H1 (cell line): Measurements from ENCODE around the gene ESYT2. TPM values are rescaled to one million over a fixed set of nuclear protein-coding genes. Genes with fewer than 3 reads are reported as not detected.

Experiments
- CTCF ChIA-PET: fragments of 300-600 bp; sonication (Branson Sonifier 250); formaldehyde crosslinking; loops from one replicate; lab custom pipeline; 2021; ENCODE audit not compliant: partially characterized antibody; lab: Charles Lee
- POLR2A ChIA-PET: fragments of 300-600 bp; sonication (Branson Sonifier 250); formaldehyde crosslinking; loops from one replicate; lab custom pipeline; 2021; ENCODE audit warnings: inconsistent platforms; ENCODE audit not compliant: partially characterized antibody; lab: Charles Lee
- DNase-seq, 2 experiments: peaks; one replicate each; pipeline versions ENCODE4 v3.0.0 to v3.0.0-alpha.2; 2010 to 2022; ENCODE audit warnings: low spot score in 2 of 2, low read depth in 1 of 2, mixed read lengths in 1 of 2
- FAIRE-seq: peaks from 2 replicates; lab custom pipeline; 2011; peaks lifted over from hg19 to GRCh38; lab: Jason Lieb, UNC
- H2AFZ ChIP-seq: 2 replicates; pipeline ENCODE4 v1.8.1; 2012; ENCODE audit warnings: low read length, inconsistent platforms
- H2AK5ac ChIP-seq: 2 replicates; pipeline ENCODE4 v1.6.1; 2013; ENCODE audit warnings: low read depth, low read length
- H2BK120ac ChIP-seq: replicated peaks from 2 replicates; pipeline ENCODE3; 2013; ENCODE audit warnings: low read depth, low read length, inconsistent platforms
- H2BK12ac ChIP-seq: 2 replicates; pipeline ENCODE4 v1.6.1; 2013; ENCODE audit warnings: low read depth, low read length
- H2BK15ac ChIP-seq: 2 replicates; pipeline ENCODE4 v1.6.1; 2013; ENCODE audit warnings: low read length
- H2BK20ac ChIP-seq: 2 replicates; pipeline ENCODE4 v1.6.1; 2013; ENCODE audit warnings: low read length
- H2BK5ac ChIP-seq: 2 replicates; pipeline ENCODE4 v1.6.1; 2013; ENCODE audit warnings: low read depth, low read length
- H3K14ac ChIP-seq: 2 replicates; pipeline ENCODE4 v1.6.1; 2013; ENCODE audit warnings: inconsistent platforms; ENCODE audit not compliant: insufficient read length
- H3K18ac ChIP-seq: 2 replicates; pipeline ENCODE4 v1.6.1; 2013; ENCODE audit warnings: low read length; ENCODE audit errors: extremely low read depth
- H3K23ac ChIP-seq: 2 replicates; pipeline ENCODE4 v1.6.1; 2013; ENCODE audit warnings: inconsistent platforms; ENCODE audit not compliant: insufficient read length
- H3K23me2 ChIP-seq: 2 replicates; pipeline ENCODE4 v1.6.1; 2013; ENCODE audit warnings: low read depth, low read length
- H3K27ac ChIP-seq: 2 replicates; pipeline ENCODE4 v1.6.1; 2011; ENCODE audit warnings: low read depth, low read length, inconsistent platforms
- H3K27me3 ChIP-seq, 4 experiments: replicated peaks in 1 of 4; 1 replicate in 1 of 4; 2 replicates in 3 of 4; pipeline versions ENCODE4 v1.6.1 to v1.8.1; 2011 to 2013; ENCODE audit warnings: low read length in 3 of 4, mild to moderate bottlenecking in 3 of 4, inconsistent platforms in 2 of 4, mixed read lengths in 2 of 4, moderate library complexity in 1 of 4; ENCODE audit not compliant: control insufficient read depth in 3 of 4, insufficient read depth in 3 of 4; ENCODE audit errors: extremely low read depth in 1 of 4
- H3K36me3 ChIP-seq, 4 experiments: 2 replicates each; pipeline versions ENCODE4 v1.6.1 to v1.8.1; 2011 to 2013; ENCODE audit warnings: mild to moderate bottlenecking in 4 of 4, low read length in 3 of 4, moderate library complexity in 2 of 4, control low read depth in 1 of 4, inconsistent platforms in 1 of 4; ENCODE audit not compliant: insufficient read depth in 4 of 4, control insufficient read depth in 2 of 4
- H3K4ac ChIP-seq: replicated peaks from 2 replicates; pipeline ENCODE3; 2013; ENCODE audit warnings: low read length, low read depth, mixed read lengths, inconsistent platforms; ENCODE audit not compliant: insufficient read length
- H3K4me1 ChIP-seq, 4 experiments: replicated peaks in 1 of 4; 1 replicate in 1 of 4; 2 replicates in 3 of 4; pipeline versions ENCODE4 v1.6.1 to v1.8.1; 2011 to 2013; ENCODE audit warnings: low read length in 3 of 4, inconsistent platforms in 2 of 4, mixed read lengths in 1 of 4; ENCODE audit not compliant: insufficient read depth in 4 of 4, control insufficient read depth in 3 of 4
- H3K4me2 ChIP-seq, 2 experiments: 2 replicates each; pipeline versions ENCODE4 v1.6.1 to v1.8.1; 2011 to 2013; ENCODE audit warnings: low read depth in 2 of 2, low read length in 2 of 2, control low read depth in 1 of 2, inconsistent platforms in 1 of 2, mild to moderate bottlenecking in 1 of 2; ENCODE audit not compliant: insufficient read depth in 1 of 2
- H3K4me3 ChIP-seq, 4 experiments: fragments of 200-600, 300-600 bp in 1 of 4; sonication (generic), shearing (Covaris generic), sonication (Bioruptor Twin) in 1 of 4; 2 replicates each; pipeline versions ENCODE4 v1.5.1 to v1.8.1; 2011 to 2016; ENCODE audit warnings: low read length in 4 of 4, low read depth in 3 of 4, control low read depth in 2 of 4, inconsistent platforms in 2 of 4, mild to moderate bottlenecking in 2 of 4, mixed read lengths in 1 of 4, moderate library complexity in 1 of 4; ENCODE audit not compliant: insufficient read depth in 2 of 4; ENCODE audit errors: extremely low read depth in 1 of 4
- H3K56ac ChIP-seq: replicated peaks from 2 replicates; pipeline ENCODE3; 2013; ENCODE audit warnings: low read depth, mild to moderate bottlenecking, mixed read lengths, low read length, inconsistent platforms; ENCODE audit not compliant: insufficient read length
- H3K79me1 ChIP-seq: 2 replicates; pipeline ENCODE4 v1.6.1; 2013; ENCODE audit warnings: low read depth, low read length, control low read depth
- H3K79me2 ChIP-seq, 2 experiments: 2 replicates each; pipeline versions ENCODE4 v1.6.1 to v1.8.1; 2012 to 2013; ENCODE audit warnings: low read length in 2 of 2, mild to moderate bottlenecking in 2 of 2, inconsistent platforms in 1 of 2; ENCODE audit not compliant: insufficient read depth in 2 of 2, control insufficient read depth in 1 of 2
- H3K9ac ChIP-seq, 4 experiments: replicated peaks in 1 of 4; 1 replicate in 1 of 4; 2 replicates in 3 of 4; pipeline versions ENCODE4 v1.6.1 to v1.8.1; 2011 to 2013; ENCODE audit warnings: low read depth in 3 of 4, low read length in 3 of 4, control low read depth in 2 of 4, mild to moderate bottlenecking in 2 of 4, moderate library complexity in 2 of 4, inconsistent platforms in 1 of 4; ENCODE audit errors: extremely low read depth in 1 of 4
- H3K9me3 ChIP-seq, 2 experiments: 2 replicates each; pipeline versions ENCODE4 v1.6.1 to v1.8.1; 2012 to 2013; ENCODE audit warnings: mild to moderate bottlenecking in 2 of 2, moderate library complexity in 2 of 2, control low read depth in 1 of 2, inconsistent platforms in 1 of 2, low read depth in 1 of 2, low read length in 1 of 2, mixed read lengths in 1 of 2; ENCODE audit not compliant: insufficient read depth in 2 of 2
- H4K20me1 ChIP-seq, 2 experiments: replicated peaks in 1 of 2; 2 replicates each; pipeline versions ENCODE3 to v1.8.1; 2011 to 2013; ENCODE audit warnings: inconsistent platforms in 2 of 2, low read length in 2 of 2, mild to moderate bottlenecking in 1 of 2; ENCODE audit not compliant: insufficient read depth in 2 of 2, control insufficient read depth in 1 of 2
- H4K5ac ChIP-seq: 2 replicates; pipeline ENCODE4 v1.6.1; 2013; ENCODE audit warnings: low read length, low read depth, mixed read lengths, inconsistent platforms; ENCODE audit not compliant: insufficient read length
- H4K8ac ChIP-seq: 2 replicates; pipeline ENCODE4 v1.8.0; 2013; ENCODE audit warnings: mild to moderate bottlenecking, moderate library complexity, low read length, inconsistent platforms; ENCODE audit not compliant: insufficient read depth; ENCODE audit errors: extremely low read depth
- H4K91ac ChIP-seq: replicated peaks from 2 replicates; pipeline ENCODE3; 2013; ENCODE audit warnings: low read length, mixed read lengths, inconsistent platforms; ENCODE audit not compliant: insufficient read length
- ASH2L ChIP-seq: fragments of 200-600, 300-600 bp; sonication (generic); IDR thresholded peaks from one replicate; pipeline ENCODE4 v1.7.1; 2017; ENCODE audit warnings: low read length
- BCL11A ChIP-seq, 2 experiments: IDR thresholded peaks; one replicate each; pipeline ENCODE4 v1.6.1; 2011; ENCODE audit warnings: low read depth in 2 of 2, low read length in 2 of 2, mild to moderate bottlenecking in 2 of 2
- CBX5 ChIP-seq: fragments of 300-800, 300-1000 bp; sonication (generic); IDR thresholded peaks from 2 replicates; pipeline ENCODE4 v1.7.1; 2016; ENCODE audit warnings: antibody characterized with exemption, low read length, low read depth
- CHD2 ChIP-seq: IDR thresholded peaks from 2 replicates; pipeline ENCODE4 v1.6.1; 2012; ENCODE audit warnings: low read length, improper control_type of control experiment
- HDAC6 ChIP-seq: IDR thresholded peaks from one replicate; pipeline ENCODE4 v1.7.1; 2012; ENCODE audit warnings: low read depth, mild to moderate bottlenecking, inconsistent platforms, low read length, moderate library complexity
- JUND ChIP-seq: IDR thresholded peaks from 2 replicates; pipeline ENCODE4 v1.6.1; 2011; ENCODE audit warnings: mild to moderate bottlenecking, improper control_type of control experiment, low read length
- POLR2AphosphoS5 ChIP-seq: IDR thresholded peaks from 2 replicates; pipeline ENCODE4 v1.6.1; 2011; ENCODE audit warnings: low read depth, low read length
- POU5F1 ChIP-seq: IDR thresholded peaks from 2 replicates; pipeline ENCODE4 v1.6.1; 2011; ENCODE audit warnings: low read depth, mild to moderate bottlenecking, low read length, moderate library complexity
- RNF2 ChIP-seq: fragments of 200-900, 300-1000 bp; sonication (generic); IDR thresholded peaks from 2 replicates; pipeline ENCODE4 v1.7.1; 2016; ENCODE audit warnings: borderline replicate concordance, low read depth, mild to moderate bottlenecking, antibody characterized with exemption, low read length; ENCODE audit not compliant: poor library complexity, severe bottlenecking; ENCODE audit errors: missing control alignments
- SP4 ChIP-seq: IDR thresholded peaks from 2 replicates; pipeline ENCODE4 v1.6.1; 2012; ENCODE audit warnings: low read length, inconsistent platforms
- SRF ChIP-seq: IDR thresholded peaks from 2 replicates; pipeline ENCODE4 v1.6.1; 2011; ENCODE audit warnings: mild to moderate bottlenecking, low read depth, low read length, moderate library complexity
- TAF7 ChIP-seq: optimal IDR thresholded peaks from 2 replicates; pipeline ENCODE3; 2011; ENCODE audit warnings: low read depth, mild to moderate bottlenecking, inconsistent platforms, low read length, moderate library complexity, borderline replicate concordance
- YY1 ChIP-seq: IDR thresholded peaks from 2 replicates; pipeline ENCODE4 v1.6.1; 2011; ENCODE audit warnings: low read depth, mild to moderate bottlenecking, low read length
- WGBS, 2 experiments: shearing (Covaris generic) in 1 of 2; methylation state at CpG; one replicate each; pipeline versions ENCODE4 v1.1.6 to v1.1.7; 2013 to 2015; ENCODE audit warnings: low lambda C conversion rate in 2 of 2, mixed read lengths in 2 of 2, inconsistent platforms in 1 of 2, low coverage in 1 of 2, missing lambda C conversion rate in 1 of 2; ENCODE audit not compliant: insufficient replicate concordance in 2 of 2, insufficient coverage in 1 of 2, insufficient read length in 1 of 2; ENCODE audit errors: extremely low coverage in 1 of 2, missing lambda C conversion rate in 1 of 2; 5-methylcytosine and 5-hydroxymethylcytosine counted together
- polyA plus RNA-seq, 7 experiments: library from polyadenylated mRNA; depleted of rRNA in 3 of 7; stranded (reverse) in 5 of 7; unstranded in 2 of 7; fragments of >200 nt in 5 of 7; fragments of 200-250 nt in 2 of 7; gene quantifications; 1 replicate in 5 of 7; 2 replicates in 1 of 7; 4 replicates in 1 of 7; pipeline versions ENCODE4 v1.2.1 to v1.2.3, GENCODE V29; 2011 to 2013; ENCODE audit warnings: missing spikeins in 2 of 7, mixed read lengths in 2 of 7
- total RNA-seq: library from RNA; stranded (reverse); fragmentation: NEBNext Ultra II Directional; extraction: Animal tissue kit (Norgen Biotek cat#: 25700); gene quantifications from 2 replicates; pipeline ENCODE4 v1.2.1, GENCODE V29; 2021

ESYT2 gene
- total and polyA plus RNA-seq, 2 of the 8 experiments (the other 6 are each of a cell fraction or from before 2014, with no cell fraction given) = 27.0 to 37.5 TPM

- no peak overlapping the region for H2AK5ac ChIP-seq
- no peaks in the 10 kb centered on the region for H3K4me1 ChIP-seq
- no peak overlapping the region for H2BK120ac ChIP-seq
- no peaks in the 10 kb centered on the region for H3K9me3 ChIP-seq
- no peak overlapping the region for H3K27ac ChIP-seq
- ChIA-PET CTCF (interaction anchor here (0.9 to 1.2 kb wide), 2 partner anchors 11 to 82 kb away, joined by 3 read pairs; no protein-coding TSS in a partner anchor), POLR2A (interaction anchor here (1.0 to 1.8 kb wide), 5 partner anchors 8 to 29 kb away, joined by 3 to 6 read pairs (median 4); no protein-coding TSS in a partner anchor)
- H3K4ac ChIP-seq = no peak overlapping the region
- H3K14ac ChIP-seq = no peak overlapping the region
- H3K4me2 ChIP-seq = no peak overlapping the region
- FAIRE-seq (no peak), DNase-seq (no peak)
- peaks cover 0 to 18% of the 10 kb centered on the region in 2 experiments; a peak in 2 of 4 replicates for H3K79me2 ChIP-seq
- no peak overlapping the region for H2BK15ac ChIP-seq
- no peak overlapping the region for H4K8ac ChIP-seq
- peaks cover 3 to 11% of the 10 kb centered on the region in 2 experiments for H4K20me1 ChIP-seq
- no peak overlapping the region for H4K5ac ChIP-seq
- H3K27me3 ChIP-seq = no peaks in the 10 kb centered on the region
- no peak overlapping the region for H2BK12ac ChIP-seq
- no peak overlapping the region for H3K4me3 ChIP-seq
- H2BK5ac ChIP-seq = no peak overlapping the region
- no peaks in the 10 kb centered on the region for H3K23me2 ChIP-seq
- H2BK20ac ChIP-seq = no peak overlapping the region
- H3K56ac ChIP-seq = no peak overlapping the region
- no peak overlapping the region for H3K18ac ChIP-seq
- H3K36me3 ChIP-seq = peaks cover 22 to 91% (median 62%) of the 10 kb centered on the region in 4 experiments
- H3K23ac ChIP-seq = no peak overlapping the region
- H4K91ac ChIP-seq = no peak overlapping the region
- no peak overlapping the region for H3K9ac ChIP-seq
- H2AFZ ChIP-seq = no peak overlapping the region
- peaks cover 5% of the 10 kb centered on the region; the same call in 1 of the 2 replicates for H3K79me1 ChIP-seq
- WGBS, 2 experiments = 94% methylated on average over 2 of the region's 2 CpGs; no CpG with 5 or more reads in 1 of the 2 experiments
- TF ChIP-seq YY1 (no peak), SRF (no peak), POLR2AphosphoS5 (no peak), JUND (no peak), ASH2L (no peak), TAF7 (no peak), BCL11A (IDR thresholded peaks at IDR 0.05; ENCODE audit: low read depth in 2 of 2, low read length in 2 of 2) (no peak), POU5F1 (no peak), CBX5 (no peak), RNF2 (no peak), CHD2 (no peak), HDAC6 (no peak), SP4 (no peak)
Measured at GRCh38 chr7:158689488-158689887, 139.8 kb downstream of the ESYT2 start.
